GM18498 (cell line): ENCODE measurements around the gene UQCR10.
"Not testable (repeated sequence)": the region's sequence is repeated elsewhere in the genome, so short reads cannot be mapped to it uniquely, and the experiment has no call there.

Experiments
- ATAC-seq: cut with Tn5 transposase; IDR thresholded peaks from one replicate; pipeline ENCODE4 v1.9.1; 2021; ENCODE audit warnings: mild to moderate bottlenecking, moderate library complexity; ENCODE audit not compliant: unreplicated experiment

Gene UQCR10

GRCh38 chr22:29737251-29738117 lies 29.7 kb upstream of the UQCR10 start:
- ATAC-seq, result no peak

GRCh38 chr22:29738118-29738815 lies 28.9 kb upstream of the UQCR10 start:
- no peak for ATAC-seq

GRCh38 chr22:29739346-29739875 lies 27.8 kb upstream of the UQCR10 start:
- no peak for ATAC-seq

- no peak for ATAC-seq
Observed at GRCh38 chr22:29740216-29740615, 27.0 kb upstream of the UQCR10 start.

GRCh38 chr22:29741926-29742325 lies 25.2 kb upstream of the UQCR10 start:
- ATAC-seq, result no peak

GRCh38 chr22:29742326-29742725 lies 24.8 kb upstream of the UQCR10 start:
- no peak for ATAC-seq

GRCh38 chr22:29744902-29745301 lies 22.3 kb upstream of the UQCR10 start:
- ATAC-seq, result no peak

GRCh38 chr22:29747832-29748231 lies 19.3 kb upstream of the UQCR10 start:
- ATAC-seq, result no peak

GRCh38 chr22:29748248-29748893 lies 18.8 kb upstream of the UQCR10 start:
- no peak for ATAC-seq

GRCh38 chr22:29750029-29750428 lies 17.1 kb upstream of the UQCR10 start:
- ATAC-seq, result no peak

- no peak for ATAC-seq
Observed at GRCh38 chr22:29750559-29751538, 16.3 kb upstream of the UQCR10 start.

GRCh38 chr22:29751669-29752068 lies 15.5 kb upstream of the UQCR10 start:
- no peak for ATAC-seq

- ATAC-seq, result no peak
Observed at GRCh38 chr22:29753808-29754657, 13.1 kb upstream of the UQCR10 start.

GRCh38 chr22:29754658-29755395 lies 12.3 kb upstream of the UQCR10 start:
- ATAC-seq, result not testable (repeated sequence)

GRCh38 chr22:29755889-29756288 lies 11.3 kb upstream of the UQCR10 start:
- ATAC-seq, result no peak

- no peak for ATAC-seq
Observed at GRCh38 chr22:29756341-29756740, 10.8 kb upstream of the UQCR10 start.

GRCh38 chr22:29757096-29757495 lies 10.1 kb upstream of the UQCR10 start:
- ATAC-seq, result no peak

GRCh38 chr22:29758068-29758622 lies 9.0 kb upstream of the UQCR10 start:
- ATAC-seq, result no peak
